Astrocyte (in vitro differentiated cells and primary cell): Measurements from ENCODE around the gene INAVA.

Experiments used
- EZH2 ChIP-seq: IDR thresholded peaks from 2 replicates; pipeline ENCODE4 v1.6.1; 2012; ENCODE audit warnings: mild to moderate bottlenecking, low read length, inconsistent platforms; ENCODE audit not compliant: insufficient read depth
- TF ChIP-seq, protein P1 (sequence below): IDR thresholded peaks from 2 replicates; pipeline ENCODE4 v1.5.1; 2011; ENCODE audit warnings: low read depth, mild to moderate bottlenecking, inconsistent platforms, low read length, moderate library complexity; ENCODE audit not compliant: insufficient read depth

DNA sequence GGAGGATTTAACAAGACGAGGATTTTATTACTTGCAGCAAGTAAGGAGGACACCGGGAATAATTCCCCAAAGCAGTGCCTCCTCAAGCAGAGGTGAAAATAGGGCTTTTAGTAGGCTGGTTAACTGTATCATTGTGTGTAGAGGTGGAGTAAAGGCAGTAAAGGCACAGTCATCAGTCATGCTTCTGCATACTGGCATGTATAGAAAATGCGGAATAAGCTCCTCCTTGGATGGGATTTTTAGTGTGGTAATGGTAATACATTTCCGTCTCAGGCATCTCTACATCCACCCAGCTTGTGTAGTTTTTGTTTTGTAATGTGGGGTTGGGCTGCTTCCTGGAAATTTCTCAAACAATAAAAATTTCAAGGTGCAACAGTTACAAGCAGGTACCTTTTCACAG is 49.3 kb upstream of the INAVA start:
- TF ChIP-seq, protein P1, sequence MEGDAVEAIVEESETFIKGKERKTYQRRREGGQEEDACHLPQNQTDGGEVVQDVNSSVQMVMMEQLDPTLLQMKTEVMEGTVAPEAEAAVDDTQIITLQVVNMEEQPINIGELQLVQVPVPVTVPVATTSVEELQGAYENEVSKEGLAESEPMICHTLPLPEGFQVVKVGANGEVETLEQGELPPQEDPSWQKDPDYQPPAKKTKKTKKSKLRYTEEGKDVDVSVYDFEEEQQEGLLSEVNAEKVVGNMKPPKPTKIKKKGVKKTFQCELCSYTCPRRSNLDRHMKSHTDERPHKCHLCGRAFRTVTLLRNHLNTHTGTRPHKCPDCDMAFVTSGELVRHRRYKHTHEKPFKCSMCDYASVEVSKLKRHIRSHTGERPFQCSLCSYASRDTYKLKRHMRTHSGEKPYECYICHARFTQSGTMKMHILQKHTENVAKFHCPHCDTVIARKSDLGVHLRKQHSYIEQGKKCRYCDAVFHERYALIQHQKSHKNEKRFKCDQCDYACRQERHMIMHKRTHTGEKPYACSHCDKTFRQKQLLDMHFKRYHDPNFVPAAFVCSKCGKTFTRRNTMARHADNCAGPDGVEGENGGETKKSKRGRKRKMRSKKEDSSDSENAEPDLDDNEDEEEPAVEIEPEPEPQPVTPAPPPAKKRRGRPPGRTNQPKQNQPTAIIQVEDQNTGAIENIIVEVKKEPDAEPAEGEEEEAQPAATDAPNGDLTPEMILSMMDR, result no peak
- TF ChIP-seq EZH2, result no peak
